Adipocyte (in vitro differentiated cells): Measurements from ENCODE around the gene PRMT2.
"Not testable (repeated sequence)": the region's sequence is repeated elsewhere in the genome, so short reads cannot be mapped to it uniquely, and the experiment has no call there.

Experiments
- DNase-seq: peaks from one replicate; pipeline ENCODE4 v3.0.0-alpha.2; 2015; ENCODE audit warnings: low read depth
- H3K27me3 ChIP-seq: replicated peaks from 2 replicates; pipeline ENCODE4 v1.7.0; 2013; ENCODE audit warnings: mild to moderate bottlenecking, low read length, moderate library complexity; ENCODE audit not compliant: control insufficient read depth, insufficient read depth
- H3K36me3 ChIP-seq: 2 replicates; pipeline ENCODE4 v1.7.0; 2013; ENCODE audit warnings: low read length, mild to moderate bottlenecking, moderate library complexity; ENCODE audit not compliant: control insufficient read depth, insufficient read depth, severe bottlenecking
- H3K4me1 ChIP-seq: 2 replicates; pipeline ENCODE4 v1.7.0; 2013; ENCODE audit warnings: mild to moderate bottlenecking, low read length, moderate library complexity; ENCODE audit not compliant: control insufficient read depth, insufficient read depth
- H3K4me3 ChIP-seq: 2 replicates; pipeline ENCODE4 v1.7.0; 2013; ENCODE audit warnings: mild to moderate bottlenecking, low read length, moderate library complexity
- H3K9ac ChIP-seq: 2 replicates; pipeline ENCODE4 v1.7.0; 2013; ENCODE audit warnings: mild to moderate bottlenecking, low read length, moderate library complexity
- H3K9me3 ChIP-seq: 2 replicates; pipeline ENCODE4 v1.7.0; 2013; ENCODE audit warnings: mild to moderate bottlenecking, low read length, moderate library complexity; ENCODE audit not compliant: control insufficient read depth

PRMT2 gene

DNA sequence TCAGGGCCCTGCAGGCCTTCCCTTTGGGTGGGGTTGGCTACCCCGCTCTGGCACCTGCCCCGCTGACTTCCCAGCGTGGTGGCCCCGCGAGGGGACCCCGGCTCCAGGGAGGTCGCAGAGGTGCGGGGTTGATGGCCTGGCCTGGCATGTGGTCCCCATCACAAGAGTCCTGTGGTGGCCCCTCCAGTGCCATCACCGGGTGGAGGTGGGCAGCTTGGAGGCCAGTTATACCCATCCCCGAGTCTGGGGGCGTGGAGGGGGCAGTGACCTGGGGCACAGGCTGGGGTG, 26.8 kb downstream of the PRMT2 start:
- H3K9ac ChIP-seq = no peak overlapping the region
- H3K36me3 ChIP-seq = peaks cover 35% of the 10 kb centered on the region
- no peak overlapping the region for H3K4me3 ChIP-seq
- no peaks in the 10 kb centered on the region for H3K27me3 ChIP-seq
- DNase-seq = no peak
- H3K9me3 ChIP-seq = no peaks in the 10 kb centered on the region
- H3K4me1 ChIP-seq = peaks cover 13% of the 10 kb centered on the region

GRCh38 chr21:46662765-46663500, 27.5 kb downstream of the PRMT2 start:
- H3K4me3 ChIP-seq = no peak overlapping the region

DNA sequence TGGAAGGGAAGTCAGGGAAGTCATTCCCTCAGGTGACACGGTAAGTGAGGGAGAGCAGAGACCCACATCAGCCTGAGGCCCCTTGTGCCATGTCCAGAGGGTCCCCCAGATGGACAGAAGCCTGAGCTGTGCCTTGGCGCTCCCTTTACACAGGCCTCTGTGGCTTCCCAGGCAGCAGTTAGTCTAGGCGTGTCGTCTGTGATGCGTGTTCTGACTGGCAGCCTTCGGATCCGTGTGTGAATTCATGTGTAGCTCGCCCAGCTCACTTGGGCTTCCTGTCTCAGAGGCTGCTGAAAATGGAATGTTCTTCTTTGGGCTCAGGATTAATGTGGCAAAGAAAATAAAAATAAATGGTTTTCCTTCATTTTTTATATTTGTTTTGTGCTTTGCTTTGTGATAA, 28.3 kb downstream of the PRMT2 start:
- H3K4me3 ChIP-seq = no peak overlapping the region
- H3K9me3 ChIP-seq = no peaks in the 10 kb centered on the region
- no peaks in the 10 kb centered on the region for H3K27me3 ChIP-seq
- H3K4me1 ChIP-seq = peaks cover 17% of the 10 kb centered on the region
- H3K9ac ChIP-seq = no peak overlapping the region
- H3K36me3 ChIP-seq = peaks cover 27% of the 10 kb centered on the region
- no peak for DNase-seq

More at GRCh38 chr21:46662765-46663500, 27.5 kb downstream of the PRMT2 start:
- no peaks in the 10 kb centered on the region for H3K27me3 ChIP-seq
- H3K4me1 ChIP-seq = peaks cover 17% of the 10 kb centered on the region
- DNase-seq = no peak
- H3K9me3 ChIP-seq = no peaks in the 10 kb centered on the region
- no peak overlapping the region for H3K9ac ChIP-seq
- H3K36me3 ChIP-seq = peaks cover 33% of the 10 kb centered on the region

GRCh38 chr21:46664316-46664995, 29.0 kb downstream of the PRMT2 start:
- Histone ChIP-seq H3K36me3 (peaks cover 20% of the 10 kb centered on the region), H3K9me3 (no peaks in the 10 kb centered on the region), H3K4me3 (no peak overlapping the region), H3K27me3 (no peaks in the 10 kb centered on the region), H3K9ac (no peak overlapping the region), H3K4me1 (peaks cover 17% of the 10 kb centered on the region)
- no peak for DNase-seq

DNA sequence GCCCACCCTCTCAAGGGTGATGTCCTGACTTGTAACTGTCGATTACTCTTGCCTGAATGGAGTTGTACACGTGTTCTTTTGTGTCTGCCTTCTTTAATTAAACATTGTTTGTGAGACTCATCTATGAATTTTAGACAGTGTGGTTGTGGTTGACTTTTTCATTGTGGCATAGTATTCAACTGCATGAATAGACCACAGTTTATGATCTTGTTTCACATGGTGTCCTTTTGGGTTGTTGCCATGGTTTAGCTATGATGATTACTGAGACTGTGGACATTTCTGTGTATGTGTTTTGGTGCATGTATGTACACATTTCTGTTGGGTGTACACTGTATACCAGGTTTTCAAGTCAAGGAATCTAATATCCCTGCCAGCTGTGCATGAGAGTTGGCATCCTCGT, 30.1 kb downstream of the PRMT2 start:
- Histone ChIP-seq H3K4me3 (no peak overlapping the region), H3K27me3 (peaks cover 6% of the 10 kb centered on the region), H3K4me1 (peaks cover 12% of the 10 kb centered on the region), H3K9me3 (no peaks in the 10 kb centered on the region), H3K36me3 (peaks cover 19% of the 10 kb centered on the region), H3K9ac (no peak overlapping the region)
- DNase-seq = no peak

GRCh38 chr21:46666941-46667740, 31.7 kb downstream of the PRMT2 start:
- Histone ChIP-seq H3K9me3 (no peaks in the 10 kb centered on the region), H3K4me1 (peaks cover 4% of the 10 kb centered on the region), H3K4me3 (peak overlapping the region; percentile 83), H3K36me3 (peaks cover 19% of the 10 kb centered on the region), H3K27me3 (peaks cover 15% of the 10 kb centered on the region), H3K9ac (peak overlapping the region; percentile 69)
- peak; percentile 16 for DNase-seq

DNA sequence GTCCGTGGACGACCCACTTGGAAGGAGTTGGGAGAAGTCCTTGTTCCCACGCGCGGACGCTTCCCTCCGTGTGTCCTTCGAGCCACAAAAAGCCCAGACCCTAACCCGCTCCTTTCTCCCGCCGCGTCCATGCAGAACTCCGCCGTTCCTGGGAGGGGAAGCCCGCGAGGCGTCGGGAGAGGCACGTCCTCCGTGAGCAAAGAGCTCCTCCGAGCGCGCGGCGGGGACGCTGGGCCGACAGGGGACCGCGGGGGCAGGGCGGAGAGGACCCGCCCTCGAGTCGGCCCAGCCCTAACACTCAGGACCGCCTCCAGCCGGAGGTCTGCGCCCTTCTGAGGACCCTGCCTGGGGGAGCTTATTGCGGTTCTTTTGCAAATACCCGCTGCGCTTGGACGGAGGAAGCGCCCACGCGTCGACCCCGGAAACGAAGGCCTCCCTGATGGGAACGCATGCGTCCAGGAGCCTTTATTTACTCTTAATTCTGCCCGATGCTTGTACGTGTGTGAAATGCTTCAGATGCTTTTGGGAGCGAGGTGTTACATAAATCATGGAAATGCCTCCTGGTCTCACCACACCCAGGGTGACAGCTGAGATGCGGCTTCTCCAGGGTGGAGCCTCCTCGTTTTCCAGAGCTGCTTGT, 32.4 kb downstream of the PRMT2 start:
- Histone ChIP-seq H3K36me3 (peaks cover 19% of the 10 kb centered on the region), H3K9ac (peak overlapping the region; percentile 69), H3K4me3 (peak overlapping the region; percentile 83), H3K9me3 (no peaks in the 10 kb centered on the region), H3K4me1 (peaks cover 4% of the 10 kb centered on the region), H3K27me3 (peaks cover 15% of the 10 kb centered on the region)
- DNase-seq = peak; percentile 64

DNA sequence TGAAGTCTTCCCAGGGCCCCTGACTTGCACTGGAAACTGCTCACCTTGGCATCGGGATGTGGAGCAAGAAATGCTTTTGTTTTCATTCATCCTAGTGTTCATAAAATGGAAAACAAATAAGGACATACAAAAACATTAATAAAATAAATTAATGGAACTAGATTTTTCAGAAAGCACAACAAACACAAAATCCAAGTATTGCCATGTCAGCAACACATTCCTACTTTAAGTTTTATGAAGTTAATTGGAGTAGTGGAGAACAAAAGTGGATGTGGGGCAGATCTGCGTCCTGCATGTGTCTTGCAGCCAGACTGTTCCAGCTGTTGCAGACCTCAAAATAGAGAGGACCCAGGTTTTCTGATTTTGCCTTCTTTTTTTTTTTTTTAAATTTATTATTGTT, 32.9 kb downstream of the PRMT2 start:
- H3K9me3 ChIP-seq = no peaks in the 10 kb centered on the region
- peaks cover 19% of the 10 kb centered on the region for H3K36me3 ChIP-seq
- no peak for DNase-seq
- peaks cover 15% of the 10 kb centered on the region for H3K27me3 ChIP-seq
- peak overlapping the region; percentile 83 for H3K4me3 ChIP-seq
- peaks cover 4% of the 10 kb centered on the region for H3K4me1 ChIP-seq
- peak overlapping the region; percentile 69 for H3K9ac ChIP-seq

DNA sequence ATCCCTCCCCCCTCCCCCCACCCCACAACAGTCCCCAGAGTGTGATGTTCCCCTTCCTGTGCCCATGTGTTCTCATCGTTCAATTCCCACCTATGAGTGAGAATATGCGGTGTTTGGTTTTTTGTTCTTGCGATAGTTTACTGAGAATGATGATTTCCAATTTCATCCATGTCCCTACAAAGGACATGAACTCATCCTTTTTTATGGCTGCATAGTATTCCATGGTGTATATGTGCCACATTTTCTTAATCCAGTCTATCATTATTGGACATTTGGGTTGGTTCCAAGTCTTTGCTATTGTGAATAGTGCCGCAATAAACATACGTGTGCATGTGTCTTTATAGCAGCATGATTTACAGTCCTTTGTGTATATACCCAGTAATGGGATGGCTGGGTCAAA, 33.4 kb downstream of the PRMT2 start:
- not testable (repeated sequence) for H3K9ac ChIP-seq, H3K4me1 ChIP-seq, DNase-seq, H3K9me3 ChIP-seq, H3K4me3 ChIP-seq
- H3K36me3 ChIP-seq = peaks cover 19% of the 10 kb centered on the region
- peaks cover 15% of the 10 kb centered on the region for H3K27me3 ChIP-seq

GRCh38 chr21:46674430-46675007, 39.0 kb downstream of the PRMT2 start:
- no peak for DNase-seq
- Histone ChIP-seq H3K4me1 (no peaks in the 10 kb centered on the region), H3K4me3 (no peak overlapping the region), H3K9me3 (no peaks in the 10 kb centered on the region), H3K36me3 (no peaks in the 10 kb centered on the region), H3K27me3 (peaks cover 15% of the 10 kb centered on the region), H3K9ac (no peak overlapping the region)
